HG03432 (cell line): ENCODE measurements around the gene RPL36.

Experiments
- ATAC-seq: cut with Tn5 transposase; IDR thresholded peaks from one replicate; pipeline ENCODE4 v1.9.1; 2021; ENCODE audit warnings: mild to moderate bottlenecking, moderate library complexity; ENCODE audit not compliant: unreplicated experiment

RPL36 gene

DNA sequence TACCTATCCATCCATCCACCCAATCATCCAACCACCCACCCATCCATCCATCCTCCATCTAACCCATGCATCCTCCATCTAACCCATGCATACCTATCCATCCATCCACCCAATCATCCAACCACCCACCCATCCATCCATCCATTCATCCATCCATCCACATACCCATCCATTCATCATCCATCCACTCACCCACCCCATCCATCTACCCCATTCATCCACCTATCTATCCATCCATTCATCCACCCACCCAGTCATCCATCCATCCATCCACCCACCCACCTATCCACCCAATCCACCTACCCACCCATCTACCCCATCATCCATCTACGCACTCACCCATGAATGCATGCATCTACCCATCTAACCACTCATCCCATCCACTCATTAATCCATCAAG is 16.3 kb upstream of the RPL36 start:
- ATAC-seq = no peak

DNA sequence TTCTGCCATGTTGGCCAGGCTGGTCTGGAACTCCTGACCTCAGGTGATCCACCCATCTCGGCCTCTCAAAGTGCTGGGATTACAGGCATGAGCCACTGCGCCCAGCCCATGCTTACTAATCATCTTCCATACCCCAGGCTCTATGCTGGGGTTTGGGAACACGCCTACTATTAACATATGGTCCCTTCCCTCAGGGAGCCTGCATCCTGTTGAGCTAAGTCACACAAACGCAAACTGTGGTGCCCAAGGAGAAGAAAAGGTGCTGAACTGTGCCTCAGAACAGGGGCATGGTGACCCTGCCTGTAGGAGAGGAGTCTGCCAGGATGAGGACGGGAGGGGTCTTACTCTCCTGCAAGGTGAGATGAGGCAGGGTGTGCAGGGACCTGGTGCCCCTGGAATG is 15.4 kb upstream of the RPL36 start:
- ATAC-seq = no peak

DNA sequence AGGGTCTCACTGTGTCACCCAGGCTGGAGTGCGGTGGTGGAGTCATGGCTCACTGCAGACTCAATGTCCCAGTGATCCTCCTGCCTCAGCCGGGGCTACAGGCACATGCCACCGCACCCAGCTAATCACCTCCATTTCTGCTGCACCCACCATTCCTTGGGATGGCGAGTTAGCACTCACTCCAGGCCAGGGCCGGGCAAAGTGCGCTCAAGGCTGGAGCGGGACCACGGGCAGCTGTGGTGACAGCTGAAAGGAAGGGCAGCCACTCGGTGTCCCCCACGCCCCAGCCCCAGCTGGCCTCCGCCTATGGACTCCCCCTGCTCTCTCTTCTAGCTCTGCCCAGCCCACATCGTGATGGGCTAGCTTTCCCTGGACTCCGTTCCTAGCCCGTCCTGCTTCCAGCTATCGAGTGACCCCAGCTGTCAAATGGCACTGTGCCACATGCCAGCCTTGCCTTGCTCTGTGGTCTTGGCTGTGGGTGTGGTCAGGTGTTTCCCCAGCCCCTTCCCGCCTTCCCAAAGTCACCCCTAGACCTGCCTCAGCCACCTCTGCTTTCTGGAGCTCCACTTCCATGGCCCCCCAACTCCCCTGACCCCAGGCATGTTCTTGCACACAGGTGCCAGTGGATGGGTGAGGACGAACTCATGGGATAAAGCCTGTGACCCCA is 13.9 kb upstream of the RPL36 start:
- ATAC-seq = no peak

DNA sequence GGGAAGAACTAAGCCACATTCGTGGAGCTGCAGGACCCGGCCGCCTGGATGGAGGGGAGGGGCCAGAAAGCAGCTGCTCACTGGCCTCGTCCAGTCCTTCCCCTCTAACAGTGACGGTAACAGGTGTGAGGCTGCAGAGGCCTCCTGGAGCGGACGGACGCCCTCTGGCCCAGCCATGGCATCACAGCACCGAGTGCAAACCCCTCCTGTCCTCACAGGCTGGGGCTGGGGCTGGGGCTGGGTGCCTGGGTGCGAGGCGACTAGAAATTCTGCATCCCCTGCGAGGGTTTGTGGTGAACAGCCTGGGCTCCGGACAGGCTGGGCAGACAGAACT is 13.4 kb upstream of the RPL36 start:
- no peak for ATAC-seq

DNA sequence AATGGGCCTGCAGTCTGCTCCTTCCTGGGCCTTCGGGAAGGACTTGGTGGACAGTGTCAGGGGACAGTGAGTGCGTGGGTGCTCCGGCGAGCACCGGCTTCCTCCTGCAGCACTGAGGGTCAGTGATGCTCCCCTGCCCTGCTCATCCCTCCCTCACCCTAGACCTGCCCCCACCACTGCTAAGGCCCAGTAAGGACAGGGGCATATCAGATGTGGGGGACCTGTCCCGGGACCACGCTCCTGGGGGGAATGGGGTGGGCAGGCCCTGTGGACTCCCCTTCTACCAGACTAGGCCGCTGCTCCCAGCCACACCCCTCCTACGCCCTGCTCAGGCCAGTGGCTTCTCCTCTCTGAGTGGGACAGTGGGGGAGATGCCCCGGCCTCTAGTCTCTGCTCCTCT is 13.0 kb upstream of the RPL36 start:
- no peak for ATAC-seq

DNA sequence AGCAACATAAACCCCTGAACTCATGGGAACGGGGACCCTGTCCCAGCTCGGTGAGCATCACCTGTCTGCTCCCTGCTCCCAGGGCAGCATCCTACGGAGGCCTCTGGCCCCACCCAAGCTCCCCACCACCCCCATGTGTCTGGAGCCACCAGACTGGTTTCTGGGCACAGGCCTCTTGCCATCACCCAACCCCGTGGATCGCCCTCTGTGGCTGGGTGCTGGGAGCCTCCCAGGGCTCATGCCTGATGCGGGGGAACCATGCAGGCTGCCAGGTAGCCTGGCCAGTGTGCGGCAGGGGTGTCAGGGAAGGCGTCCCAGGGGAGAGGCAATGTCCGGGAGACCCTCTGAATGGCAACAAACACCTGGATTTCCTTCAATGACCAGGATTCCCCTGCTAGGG is 12.5 kb upstream of the RPL36 start:
- no peak for ATAC-seq

DNA sequence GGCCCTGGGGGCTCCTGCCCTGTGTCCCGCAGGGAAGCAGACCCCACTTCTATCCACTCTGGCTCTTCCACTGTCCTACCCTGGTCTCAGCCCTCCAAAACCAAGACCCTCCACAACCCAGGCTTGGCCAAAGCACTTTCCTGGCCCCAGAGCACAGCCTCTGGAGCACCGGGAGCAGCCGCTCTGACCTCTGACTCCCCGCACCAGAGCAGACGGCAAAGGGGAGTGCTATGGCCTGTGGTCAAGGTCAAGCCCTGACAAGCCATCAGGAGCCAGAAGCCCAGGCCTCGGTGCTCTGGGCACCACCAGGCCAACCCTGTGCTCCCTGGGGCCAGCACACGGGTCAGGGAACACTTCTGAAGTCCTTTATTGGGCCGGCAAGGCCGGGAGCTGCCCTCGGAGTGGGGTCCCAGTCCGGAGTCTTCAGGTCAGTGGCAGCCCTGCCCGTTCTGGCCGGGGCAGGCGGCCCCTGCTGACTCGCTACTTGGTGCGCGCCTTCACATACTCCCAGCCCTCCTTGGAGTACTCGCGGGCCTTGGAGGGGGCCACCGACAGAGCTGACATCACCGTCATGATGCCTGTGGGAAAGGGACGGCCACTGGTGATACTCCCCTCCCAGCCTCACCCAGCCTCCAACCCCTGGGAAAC is 11.9 kb upstream of the RPL36 start:
- ATAC-seq = no peak

DNA sequence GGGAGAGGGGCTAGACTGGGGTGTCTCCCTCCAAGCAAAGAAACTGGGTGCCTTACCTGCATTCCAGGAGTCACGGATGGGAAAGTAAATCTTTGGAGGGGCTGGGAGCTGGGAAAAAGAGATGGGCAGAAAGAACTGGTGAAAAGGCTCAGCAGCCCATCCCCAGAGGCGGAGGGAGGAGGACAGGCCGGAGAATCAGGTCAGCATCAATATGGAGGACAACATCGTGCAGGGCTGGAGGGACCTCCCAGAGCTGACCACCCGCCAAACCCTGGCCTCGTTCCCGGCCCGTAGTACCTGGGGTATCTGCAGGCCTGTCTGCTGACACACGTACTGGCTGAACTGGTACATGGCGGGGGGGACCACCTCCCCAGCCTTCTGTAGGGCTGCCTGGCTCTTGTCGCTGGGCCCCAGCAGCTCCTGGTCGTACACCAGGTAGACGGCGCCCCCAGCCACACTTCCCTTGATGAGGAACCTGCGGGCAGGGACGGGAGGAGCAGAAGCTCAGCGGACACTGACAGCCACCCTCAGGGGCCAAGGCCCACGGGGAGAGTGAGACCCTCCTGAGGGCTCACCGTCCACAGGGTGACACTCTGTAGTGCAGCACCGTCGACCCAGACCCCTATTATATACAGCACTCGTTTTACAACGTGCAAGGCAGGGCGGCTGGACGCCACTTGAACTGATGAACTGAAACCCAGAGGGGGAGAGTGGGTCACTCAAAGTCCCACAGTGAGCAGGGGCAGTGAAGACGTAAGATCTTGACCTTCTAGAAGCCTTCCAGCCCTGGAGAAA is 10.6 kb upstream of the RPL36 start:
- ATAC-seq = no peak

DNA sequence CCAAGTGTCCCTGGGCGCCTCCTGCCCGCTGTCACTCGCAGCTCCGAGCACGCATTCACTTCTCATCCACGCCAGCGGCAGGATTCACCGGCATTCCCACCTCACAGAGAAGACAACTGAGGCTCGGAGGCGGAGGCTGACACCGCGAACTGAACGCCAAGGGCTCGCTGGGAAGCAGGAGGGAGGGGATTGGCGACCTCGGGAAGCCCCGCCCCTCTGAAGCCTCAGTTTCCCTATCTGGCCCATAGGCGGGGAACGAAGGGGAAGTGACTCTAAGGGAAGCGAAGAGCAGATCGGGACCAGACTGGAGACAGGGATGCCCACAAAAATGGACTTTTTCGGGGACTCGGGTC is 10.0 kb upstream of the RPL36 start:
- peak; percentile 0 for ATAC-seq

DNA sequence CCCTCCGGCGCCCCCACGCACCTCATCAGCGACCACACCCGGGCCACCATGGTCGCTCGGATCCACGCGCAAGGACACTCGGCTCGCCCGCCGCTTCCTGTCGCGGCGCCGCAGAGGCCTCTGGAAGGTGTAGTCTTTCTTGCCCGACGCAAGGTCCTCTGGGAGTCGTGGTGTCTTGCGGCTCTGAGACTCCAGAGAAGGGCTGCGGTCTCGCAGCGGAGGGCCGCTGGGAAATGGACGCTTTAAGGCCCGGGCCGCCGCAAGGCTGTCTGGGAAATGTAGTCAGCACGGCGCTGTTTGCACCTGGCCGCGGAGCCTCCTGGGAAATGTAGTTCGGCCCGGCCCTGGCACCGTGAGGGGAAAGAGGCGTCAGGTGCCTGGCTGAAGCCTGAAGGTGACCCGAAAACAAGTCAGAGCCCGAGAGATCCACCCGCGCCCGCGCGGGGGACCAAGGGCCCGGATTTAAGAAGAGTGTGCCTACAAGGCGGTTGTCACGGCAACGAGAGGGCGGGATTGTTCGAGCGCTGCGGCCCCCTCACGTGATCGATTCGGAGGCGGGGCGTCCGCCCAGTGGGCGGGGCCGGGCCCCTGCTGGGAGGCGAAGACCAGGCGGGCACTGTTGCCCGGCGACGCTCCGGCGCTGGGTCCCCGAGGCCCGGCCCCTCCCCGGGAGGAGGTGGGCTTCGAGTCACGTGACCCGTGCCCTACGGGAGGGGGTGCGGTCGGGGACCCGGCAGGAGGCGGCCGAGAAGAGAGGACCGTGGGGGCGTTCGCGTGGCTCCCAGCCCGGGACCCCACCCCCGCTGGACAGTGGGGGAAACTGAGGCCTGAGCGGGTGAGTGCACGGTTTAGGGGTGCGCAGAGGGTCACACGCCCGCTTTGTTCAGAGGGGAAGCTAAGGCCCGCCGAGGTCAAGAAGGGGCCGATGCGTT is 9.4 kb upstream of the RPL36 start, which contains the start of the genes HSD11B1L and MICOS13:
TSS of gene HSD11B1L (plus strand) at position 591 of the 932 bp plus-strand sequence. CDS start 3,806 bp downstream, outside the sequence.
TSS of gene MICOS13 (minus strand) at position 80 of the 932 bp plus-strand sequence. CDS start at position 50, 30 bp downstream.
- ATAC-seq = peak; percentile 80

DNA sequence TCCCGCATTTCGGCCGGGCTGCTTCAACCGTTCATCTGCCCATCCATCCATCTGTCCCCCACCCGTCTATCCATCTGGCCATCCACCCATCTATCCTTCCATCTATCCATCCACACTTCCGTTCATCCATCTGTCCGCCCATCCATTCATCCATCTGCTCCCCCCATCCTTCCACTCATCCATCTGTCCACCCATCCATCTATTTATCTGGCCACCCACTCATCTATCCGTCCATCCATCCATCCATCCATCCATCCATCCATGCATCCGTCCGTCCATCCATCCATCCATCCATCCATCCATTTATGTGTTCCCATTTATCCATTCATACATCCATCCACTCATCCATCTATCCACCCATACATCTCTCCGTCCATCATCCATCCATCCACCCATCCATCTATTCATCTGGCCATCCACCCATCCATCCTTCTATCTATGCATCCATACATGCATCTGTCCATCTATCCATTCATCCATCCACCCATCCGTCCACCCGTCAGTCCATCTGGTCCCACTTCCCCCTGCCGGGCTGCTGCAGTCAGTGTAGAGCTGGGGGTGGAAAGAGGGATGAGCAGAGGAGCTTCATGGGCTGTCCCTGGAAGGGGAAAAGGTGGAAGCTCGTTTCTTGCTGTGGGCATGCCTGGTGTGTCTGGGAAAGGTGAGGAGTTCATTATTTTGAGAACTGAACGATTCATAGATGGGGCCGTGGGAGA is 8.5 kb upstream of the RPL36 start:
- no peak for ATAC-seq

DNA sequence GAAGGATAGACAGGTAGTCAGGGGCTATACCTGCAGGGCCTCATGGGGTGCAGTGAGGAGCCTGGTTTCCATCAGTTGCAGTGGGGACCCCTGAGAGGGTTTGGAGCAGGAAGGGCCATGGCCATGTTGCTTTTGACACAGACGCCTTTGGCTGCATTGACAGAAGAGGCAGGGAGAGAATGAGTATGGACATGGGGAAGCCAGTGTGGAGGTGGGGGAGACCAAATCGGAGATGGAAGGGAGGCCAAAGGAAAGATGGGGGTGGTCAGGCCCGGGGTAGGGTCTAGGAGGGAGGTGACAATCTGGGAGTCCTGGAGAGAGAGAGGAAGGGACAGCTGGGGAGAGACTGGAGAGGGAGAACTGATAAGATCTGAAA is 8.0 kb upstream of the RPL36 start:
- no peak for ATAC-seq

DNA sequence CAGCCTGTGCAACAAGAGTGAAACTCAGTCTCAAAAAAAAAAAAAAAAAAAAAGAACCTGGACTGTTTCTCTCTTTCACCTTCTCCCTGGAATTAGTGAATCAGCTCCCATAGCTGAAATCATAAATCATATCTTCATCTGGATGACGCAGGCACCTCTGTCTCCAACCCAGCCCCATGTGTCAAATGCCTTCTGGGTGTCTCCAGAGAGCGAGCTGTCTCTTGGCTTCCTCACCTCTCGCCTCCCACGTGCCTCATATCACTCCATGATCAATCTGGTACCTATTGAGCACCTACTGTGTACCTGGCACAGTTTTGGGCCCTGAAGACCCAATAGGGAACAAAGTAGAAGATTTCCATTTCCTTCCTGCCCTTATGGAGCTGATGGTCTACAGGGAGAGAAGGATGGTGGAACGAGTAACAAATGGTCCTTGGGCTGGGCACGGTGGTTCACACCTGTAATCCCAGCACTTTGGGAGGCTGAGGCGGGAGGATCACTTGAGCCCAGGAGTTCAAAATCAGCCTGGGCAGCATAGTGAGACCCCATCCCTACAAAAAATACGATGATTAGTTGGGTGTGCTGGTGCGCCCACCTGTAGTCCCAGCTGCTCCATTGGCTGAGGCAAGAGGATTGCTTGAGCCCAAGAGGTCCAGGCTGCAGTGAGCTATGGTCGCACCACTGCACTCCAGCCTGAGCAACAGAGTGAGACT is 6.8 kb upstream of the RPL36 start:
- ATAC-seq = no peak

DNA sequence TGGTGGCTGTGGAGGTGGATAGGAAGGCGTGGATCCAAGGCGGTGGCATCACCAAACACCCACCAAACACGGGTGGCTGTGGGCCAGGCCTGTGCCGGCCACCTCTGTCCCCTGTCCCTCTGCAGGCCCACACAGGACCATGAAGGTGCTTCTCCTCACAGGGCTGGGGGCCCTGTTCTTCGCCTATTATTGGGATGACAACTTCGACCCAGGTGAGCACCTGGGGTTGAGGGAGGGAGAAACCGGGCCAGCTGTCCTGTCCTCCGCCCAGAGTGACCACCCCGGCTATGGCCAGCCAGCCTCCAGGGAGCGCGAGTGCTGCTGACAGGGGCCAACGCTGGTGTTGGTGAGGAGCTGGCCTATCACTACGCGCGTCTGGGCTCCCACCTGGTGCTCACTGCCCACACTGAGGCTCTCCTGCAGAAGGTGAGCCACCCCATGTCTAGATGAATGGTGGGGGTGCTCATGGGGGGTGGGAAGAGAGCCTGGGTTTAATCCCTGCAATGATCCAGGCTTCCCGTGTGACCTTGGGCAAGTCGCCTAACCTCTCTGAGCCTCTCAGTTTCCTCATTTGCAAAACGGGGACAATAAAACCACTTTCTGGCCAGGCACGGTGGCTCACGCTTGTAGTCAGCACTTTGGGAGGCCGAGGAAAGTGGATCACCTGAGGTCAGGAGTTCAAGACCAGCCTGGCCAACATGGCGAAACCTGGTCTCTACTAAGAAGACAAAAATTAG is 5.2 kb upstream of the RPL36 start:
- ATAC-seq = no peak

DNA sequence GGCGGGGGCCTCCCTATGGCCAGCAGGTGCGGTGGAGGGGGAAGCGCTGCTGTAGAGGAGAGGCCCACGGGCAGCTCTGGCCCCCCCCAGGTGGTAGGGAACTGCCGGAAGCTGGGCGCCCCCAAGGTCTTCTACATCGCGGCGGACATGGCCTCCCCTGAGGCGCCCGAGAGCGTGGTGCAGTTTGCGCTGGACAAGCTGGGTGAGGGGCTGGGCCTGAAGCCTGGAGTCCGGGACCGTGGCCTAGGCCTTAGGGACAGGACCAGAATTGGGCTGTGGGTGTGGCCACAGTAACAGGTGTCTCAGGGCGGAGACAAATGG is 3.8 kb upstream of the RPL36 start:
- ATAC-seq = no peak

DNA sequence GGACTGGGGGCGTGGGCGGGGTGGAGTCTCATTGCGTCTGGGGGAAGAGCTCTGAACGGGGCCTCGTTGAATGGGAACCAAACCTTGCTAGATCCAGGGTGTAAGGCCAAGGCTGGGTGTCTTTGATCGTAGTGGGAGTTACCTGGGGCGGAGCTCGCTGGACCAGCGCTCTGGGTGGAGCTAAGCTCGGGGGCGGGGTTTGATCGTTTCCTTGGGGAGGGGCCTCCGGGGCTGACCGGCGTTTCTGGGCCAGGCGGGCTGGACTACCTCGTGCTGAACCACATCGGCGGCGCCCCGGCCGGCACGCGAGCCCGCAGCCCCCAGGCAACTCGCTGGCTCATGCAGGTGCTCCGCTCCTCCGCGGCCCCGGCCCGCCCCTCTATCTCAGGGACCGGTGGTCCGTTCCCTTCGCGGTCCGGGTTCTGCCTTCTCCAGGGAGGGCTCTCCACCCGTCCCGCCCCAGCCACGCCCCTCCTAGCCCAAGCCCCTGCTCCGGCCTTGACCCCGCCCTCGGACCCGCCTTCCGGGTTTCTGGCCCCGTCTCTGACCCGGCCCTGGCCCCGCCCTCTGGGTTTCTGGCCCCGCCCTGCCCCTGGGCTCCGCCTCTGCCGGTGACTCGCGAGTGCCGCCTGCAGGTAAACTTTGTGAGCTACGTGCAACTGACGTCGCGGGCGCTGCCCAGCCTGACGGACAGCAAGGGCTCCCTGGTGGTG is 3.3 kb upstream of the RPL36 start:
- peak; percentile 51 for ATAC-seq

DNA sequence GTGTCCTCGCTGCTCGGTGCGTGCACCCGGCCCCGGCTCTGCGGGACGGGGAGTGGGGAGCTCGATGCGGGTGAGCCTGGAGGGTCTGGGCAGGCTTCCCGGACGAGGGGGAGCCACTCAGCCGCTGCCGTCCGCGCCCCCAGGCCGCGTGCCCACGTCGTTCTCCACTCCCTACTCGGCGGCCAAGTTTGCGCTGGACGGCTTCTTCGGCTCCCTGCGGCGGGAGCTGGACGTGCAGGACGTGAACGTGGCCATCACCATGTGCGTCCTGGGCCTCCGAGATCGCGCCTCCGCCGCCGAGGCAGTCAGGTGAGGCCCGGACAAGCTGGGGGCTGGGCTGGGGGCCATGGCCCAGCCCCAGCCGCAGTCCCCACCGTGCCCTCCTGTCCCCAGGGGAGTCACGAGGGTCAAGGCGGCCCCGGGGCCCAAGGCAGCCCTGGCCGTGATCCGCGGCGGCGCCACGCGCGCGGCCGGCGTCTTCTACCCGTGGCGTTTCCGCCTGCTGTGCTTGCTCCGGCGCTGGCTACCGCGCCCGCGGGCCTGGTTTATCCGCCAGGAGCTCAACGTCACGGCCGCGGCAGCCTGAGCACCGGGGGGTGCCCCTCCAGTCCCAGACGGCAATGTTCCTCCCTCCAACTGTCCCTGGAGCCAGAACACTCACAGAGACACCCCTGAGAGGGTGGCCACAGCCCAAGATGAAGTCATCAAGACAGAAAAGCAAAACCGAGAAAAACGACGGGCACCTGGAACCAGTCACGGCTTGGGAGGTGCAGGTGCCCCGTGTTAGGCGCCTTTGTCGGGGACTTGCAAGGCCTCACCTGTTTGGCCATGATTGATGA is 2.5 kb upstream of the RPL36 start:
- ATAC-seq = no peak
